ENCODE results near the gene MAGED4. TPM values are rescaled to one million over a fixed set of nuclear protein-coding genes. Genes with fewer than 3 reads are reported as not detected.
"Not testable (repeated sequence)": the region's sequence is repeated elsewhere in the genome, so short reads cannot be mapped to it uniquely, and the experiment has no call there.

The MAGED4 gene
- total RNA-seq, result 1 to 10 TPM in 5 of 9 donors, under 1 TPM in 4; 0.18 to 8.0 (median 1.7) TPM
- polyA plus RNA-seq, result 10 to 100 TPM in 1 of 3 donors, 1 to 10 TPM in 2; 1.6 to 10.4 (median 5.5) TPM
- long read RNA-seq, donor 1, result 0 reads
- long read RNA-seq, donor 2, result 0 reads
- long read RNA-seq, donor 3, result 0 reads
- long read RNA-seq, donor 4, result 0 reads
- long read RNA-seq, donor 5, partial matches to known transcripts, result 0 of 2 reads
- long read RNA-seq, donor 5, other reads (novel, unspliced or antisense), result 1 of 2 reads
- long read RNA-seq, donor 6, partial matches to known transcripts, result 0 of 2 reads
- long read RNA-seq, donor 6, other reads (novel, unspliced or antisense), result 0 of 2 reads
- long read RNA-seq, donor 7, partial matches to known transcripts, result 0 of 1 reads
- long read RNA-seq, donor 7, other reads (novel, unspliced or antisense), result 0 of 1 reads
- long read RNA-seq, donor 8, result 0 reads
- long read RNA-seq, donor 9, result 0 reads
- long read RNA-seq, donor 10, result 0 reads

DNA sequence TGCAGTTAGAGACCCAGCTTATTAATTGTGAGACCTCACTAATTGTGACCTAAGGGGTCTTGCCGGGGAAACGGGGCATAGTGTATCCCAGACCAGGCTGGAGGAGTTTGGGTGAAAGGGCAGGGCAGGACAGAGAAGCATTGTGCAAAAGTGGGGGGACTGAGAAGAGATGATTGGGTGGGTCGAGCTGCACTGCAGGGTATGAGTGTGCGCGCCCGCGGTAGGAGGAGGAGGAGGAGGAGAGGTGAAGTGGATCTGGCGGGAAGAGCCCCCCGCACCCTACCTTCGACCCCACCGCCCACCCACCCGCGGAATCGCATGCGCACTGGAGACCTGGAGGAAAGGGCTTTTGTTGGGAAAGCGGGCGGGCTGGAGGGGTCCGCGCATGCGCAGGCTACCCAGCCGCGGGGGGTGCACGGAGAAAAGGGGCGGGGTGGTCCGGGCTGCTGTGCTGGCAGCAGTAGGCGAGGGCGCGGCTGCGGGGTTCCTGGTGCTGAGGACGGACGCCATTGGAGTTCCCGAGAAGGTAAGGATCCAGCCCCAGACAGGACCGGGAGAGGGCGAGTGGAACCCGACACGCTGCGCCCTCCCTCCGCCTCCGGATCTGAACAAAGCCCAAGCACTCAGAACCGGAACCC is at the start of gene MAGED4:
TSS of gene MAGED4 (plus strand) at position 449 of the 638 bp plus-strand sequence. CDS start 1,035 bp downstream, outside the sequence.
- intact Hi-C loops (cut with DNase I); H3K27me3 ChIP-seq; H3K4me1 ChIP-seq (replicated peaks in 1 of 2); H3K4me3 ChIP-seq; H3K27ac ChIP-seq; DNase-seq; H3K9me3 ChIP-seq (replicated peaks in 1 of 3); H3K36me3 ChIP-seq (replicated peaks in 1 of 2): not testable (repeated sequence)
- no CpG with 5 or more reads among the region's 40 CpGs for WGBS, 4 donors

- 88 to 100% (median 90%) methylated on average over 1 to 2 of the region's 2 CpGs; no CpG with 5 or more reads in 1 of the 4 donors for WGBS, 4 donors
These were observed 45.7 kb upstream of the MAGED4 start for GRCh38 chrX:52138830-52139544.

DNA sequence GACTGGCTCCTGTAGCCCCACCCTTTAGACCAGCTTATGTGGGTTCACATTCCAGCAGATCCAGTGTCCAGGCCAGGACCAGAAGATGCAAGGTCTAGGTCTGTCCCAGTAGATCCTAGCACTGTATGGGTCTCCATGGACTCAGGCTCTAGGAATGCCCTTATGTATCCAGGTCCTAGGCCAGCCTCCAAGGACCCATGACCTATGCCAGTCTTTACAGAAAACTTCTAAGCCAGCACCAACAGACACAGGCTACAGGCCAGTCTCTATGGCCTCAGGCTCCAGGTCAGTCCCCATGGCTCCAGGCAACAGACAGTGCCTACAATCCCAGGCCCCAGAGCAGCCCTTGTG is 45.2 kb upstream of the MAGED4 start:
- intact Hi-C loops (cut with DNase I), result no loop called here
- Histone ChIP-seq H3K4me1 (replicated peaks in 1 of 2) (no peaks in the 10 kb centered on the region), H3K4me3 (no peak overlapping the region), H3K36me3 (replicated peaks in 1 of 2) (no peaks in the 10 kb centered on the region), H3K9me3 (replicated peaks in 1 of 3) (no peaks in the 10 kb centered on the region), H3K27ac (no peak overlapping the region), H3K27me3 (peaks cover 7% of the 10 kb centered on the region)
- TF ChIP-seq, protein P1, sequence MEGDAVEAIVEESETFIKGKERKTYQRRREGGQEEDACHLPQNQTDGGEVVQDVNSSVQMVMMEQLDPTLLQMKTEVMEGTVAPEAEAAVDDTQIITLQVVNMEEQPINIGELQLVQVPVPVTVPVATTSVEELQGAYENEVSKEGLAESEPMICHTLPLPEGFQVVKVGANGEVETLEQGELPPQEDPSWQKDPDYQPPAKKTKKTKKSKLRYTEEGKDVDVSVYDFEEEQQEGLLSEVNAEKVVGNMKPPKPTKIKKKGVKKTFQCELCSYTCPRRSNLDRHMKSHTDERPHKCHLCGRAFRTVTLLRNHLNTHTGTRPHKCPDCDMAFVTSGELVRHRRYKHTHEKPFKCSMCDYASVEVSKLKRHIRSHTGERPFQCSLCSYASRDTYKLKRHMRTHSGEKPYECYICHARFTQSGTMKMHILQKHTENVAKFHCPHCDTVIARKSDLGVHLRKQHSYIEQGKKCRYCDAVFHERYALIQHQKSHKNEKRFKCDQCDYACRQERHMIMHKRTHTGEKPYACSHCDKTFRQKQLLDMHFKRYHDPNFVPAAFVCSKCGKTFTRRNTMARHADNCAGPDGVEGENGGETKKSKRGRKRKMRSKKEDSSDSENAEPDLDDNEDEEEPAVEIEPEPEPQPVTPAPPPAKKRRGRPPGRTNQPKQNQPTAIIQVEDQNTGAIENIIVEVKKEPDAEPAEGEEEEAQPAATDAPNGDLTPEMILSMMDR (IDR thresholded peaks at IDR 0.05), result no peak
- no peak for TF ChIP-seq POLR2A (IDR thresholded peaks at IDR 0.05)
- no peak for DNase-seq

More at GRCh38 chrX:52138830-52139544, 45.7 kb upstream of the MAGED4 start:
- no peaks in the 10 kb centered on the region for H3K4me1 ChIP-seq (replicated peaks in 1 of 2)
- no peak overlapping the region for H3K4me3 ChIP-seq
- H3K27me3 ChIP-seq, result peaks cover 7% of the 10 kb centered on the region
- TF ChIP-seq, protein P1 (IDR thresholded peaks at IDR 0.05), result no peak
- no peak for TF ChIP-seq POLR2A (IDR thresholded peaks at IDR 0.05)
- peak in 1 of 7 donors; percentile 15 for DNase-seq
- intact Hi-C loops (cut with DNase I), result no loop called here
- H3K9me3 ChIP-seq (replicated peaks in 1 of 3), result no peaks in the 10 kb centered on the region
- H3K27ac ChIP-seq, result no peak overlapping the region
- no peaks in the 10 kb centered on the region for H3K36me3 ChIP-seq (replicated peaks in 1 of 2)

- H3K4me1 ChIP-seq (replicated peaks in 1 of 2), result no peaks in the 10 kb centered on the region
- TF ChIP-seq, protein P1 (IDR thresholded peaks at IDR 0.05), result no peak
- TF ChIP-seq POLR2A (IDR thresholded peaks at IDR 0.05), result no peak
- 57 to 81% (median 77%) methylated on average over 1 of the region's 1 CpG; no CpG with 5 or more reads in 1 of the 4 donors for WGBS, 4 donors
- H3K9me3 ChIP-seq (replicated peaks in 1 of 3), result no peaks in the 10 kb centered on the region
- no peak for DNase-seq
- H3K27ac ChIP-seq, result no peak overlapping the region
- intact Hi-C loops (cut with DNase I), result no loop called here
- no peak overlapping the region for H3K4me3 ChIP-seq
- H3K27me3 ChIP-seq, result peaks cover 7% of the 10 kb centered on the region
- H3K36me3 ChIP-seq (replicated peaks in 1 of 2), result no peaks in the 10 kb centered on the region
These were observed 44.7 kb upstream of the MAGED4 start for GRCh38 chrX:52140020-52140419.

GRCh38 chrX:52150667-52151066 is 34.0 kb upstream of the MAGED4 start:
- H3K9me3 ChIP-seq (replicated peaks in 1 of 3); H3K36me3 ChIP-seq (replicated peaks in 1 of 2); DNase-seq; H3K4me1 ChIP-seq (replicated peaks in 1 of 2); H3K4me3 ChIP-seq; intact Hi-C loops (cut with DNase I); H3K27ac ChIP-seq: not testable (repeated sequence)
- 57 to 95% (median 86%) methylated on average over 7 to 10 of the region's 10 CpGs for WGBS, 4 donors
- peaks cover 16% of the 10 kb centered on the region for H3K27me3 ChIP-seq

GRCh38 chrX:52160140-52160539 is 24.5 kb upstream of the MAGED4 start:
- peaks cover 20% of the 10 kb centered on the region for H3K27me3 ChIP-seq
- DNase-seq; H3K4me3 ChIP-seq; H3K4me1 ChIP-seq (replicated peaks in 1 of 2); H3K36me3 ChIP-seq (replicated peaks in 1 of 2); intact Hi-C loops (cut with DNase I); H3K27ac ChIP-seq; H3K9me3 ChIP-seq (replicated peaks in 1 of 3): not testable (repeated sequence)
- 56 to 83% (median 80%) methylated on average over 8 of the region's 8 CpGs; no CpG with 5 or more reads in 1 of the 4 donors for WGBS, 4 donors

Measured in adrenal gland (tissue), 19 donors.